Naive thymus-derived CD4-positive, alpha-beta T cell (primary cell): Measurements from ENCODE around the gene SYS1. TPM values are rescaled to one million over a fixed set of nuclear protein-coding genes. Genes with fewer than 3 reads are reported as not detected.

Experiments
- ATAC-seq: fragments of 150-1000 bp; cut with Tn5 transposase; 2 replicates; pipeline ENCODE4 v1.10.0; 2021; ENCODE audit warnings: mild to moderate bottlenecking, moderate library complexity
- CTCF ChIA-PET: fragments of 350-600 bp; sonication (Branson Sonifier 250); formaldehyde crosslinking; loops from one replicate; lab custom pipeline; 2021; ENCODE audit warnings: antibody characterized with exemption; lab: Charles Lee
- POLR2A ChIA-PET: fragments of 350-600 bp; sonication (Branson Sonifier 250); formaldehyde crosslinking; loops from one replicate; lab custom pipeline; 2021; ENCODE audit warnings: antibody characterized with exemption, inconsistent platforms; lab: Charles Lee
- DNase-seq, 9 donors: peaks; one replicate each; pipeline versions ENCODE4 v3.0.0 to v3.0.0-alpha.2; 2020 to 2022; ENCODE audit warnings: mixed read lengths in 1 of 9
- H3K27ac ChIP-seq: one replicate; pipeline ENCODE4 v1.7.0; 2013; ENCODE audit warnings: mild to moderate bottlenecking, low read depth, low read length, moderate library complexity
- H3K27me3 ChIP-seq, 2 donors: one replicate each; pipeline ENCODE4 v1.7.0; 2013; ENCODE audit warnings: low read length in 2 of 2, mild to moderate bottlenecking in 2 of 2, moderate library complexity in 2 of 2; ENCODE audit not compliant: control insufficient read depth in 2 of 2, insufficient read depth in 2 of 2
- H3K36me3 ChIP-seq, 3 experiments: 1 replicate in 2 of 3; 2 replicates in 1 of 3; pipeline ENCODE4 v1.7.0; 2013; ENCODE audit warnings: low read length in 3 of 3, mild to moderate bottlenecking in 3 of 3, moderate library complexity in 1 of 3; ENCODE audit not compliant: insufficient read depth in 3 of 3, control insufficient read depth in 2 of 3
- H3K4me1 ChIP-seq, 2 donors: one replicate each; pipeline ENCODE4 v1.7.0; 2013; ENCODE audit warnings: low read length in 2 of 2, mild to moderate bottlenecking in 2 of 2, moderate library complexity in 1 of 2; ENCODE audit not compliant: control insufficient read depth in 2 of 2, insufficient read depth in 2 of 2
- H3K4me3 ChIP-seq: 2 replicates; pipeline ENCODE4 v1.7.0; 2013; ENCODE audit warnings: mild to moderate bottlenecking, low read length
- H3K9me3 ChIP-seq, 3 experiments: 1 replicate in 2 of 3; 2 replicates in 1 of 3; pipeline ENCODE4 v1.7.0; 2013; ENCODE audit warnings: low read length in 3 of 3; ENCODE audit not compliant: control insufficient read depth in 2 of 3
- H3K27ac Mint-ChIP-seq, 9 donors: one replicate each; pipeline ENCODE4 v1.8.0; 2020 to 2022; ENCODE audit warnings: mixed read lengths in 9 of 9, mild to moderate bottlenecking in 8 of 9, moderate library complexity in 5 of 9, inconsistent platforms in 2 of 9
- H3K27me3 Mint-ChIP-seq, 5 donors: one replicate each; pipeline ENCODE4 v1.8.0; 2021 to 2022; ENCODE audit warnings: mixed read lengths in 5 of 5, mild to moderate bottlenecking in 1 of 5
- H3K36me3 Mint-ChIP-seq, 5 donors: one replicate each; pipeline ENCODE4 v1.8.0; 2020 to 2022; ENCODE audit warnings: mixed read lengths in 5 of 5, mild to moderate bottlenecking in 3 of 5, inconsistent platforms in 1 of 5
- H3K4me1 Mint-ChIP-seq, 7 donors: one replicate each; pipeline ENCODE4 v1.8.0; 2020 to 2022; ENCODE audit warnings: mixed read lengths in 7 of 7, mild to moderate bottlenecking in 3 of 7, inconsistent platforms in 1 of 7
- H3K4me3 Mint-ChIP-seq, 10 donors: one replicate each; pipeline ENCODE4 v1.8.0; 2020 to 2022; ENCODE audit warnings: mild to moderate bottlenecking in 10 of 10, mixed read lengths in 10 of 10, moderate library complexity in 6 of 10, inconsistent platforms in 2 of 10
- H3K9me3 Mint-ChIP-seq, 11 donors: one replicate each; pipeline ENCODE4 v1.8.0; 2020 to 2022; ENCODE audit warnings: mixed read lengths in 11 of 11, mild to moderate bottlenecking in 4 of 11, inconsistent platforms in 1 of 11, moderate library complexity in 1 of 11
- intact Hi-C, 2 donors: fragments of 100-400 bp; cut with micrococcal nuclease; formaldehyde crosslinking; loops; one replicate each; pipeline ENCODE4 v1.15.1; 2023
- polyA plus RNA-seq, 2 donors: library from polyadenylated mRNA; unstranded; fragments of 300-500 nt; fragmentation: Illumina TruSeq; gene quantifications; one replicate each; pipeline ENCODE4 v1.2.3, GENCODE V29; 2021
- total RNA-seq, 6 experiments: library from RNA in 5 of 6; stranded (reverse) in 5 of 6; gene quantifications; 1 replicate in 5 of 6; 2 replicates in 1 of 6; pipeline ENCODE4 v1.2.3 and lab custom pipeline; 2021 to 2026

SYS1 gene
- total and polyA plus RNA-seq, 7 experiments from 2014 or later, result 23.9 to 111 (median 62.0) TPM

- H3K4me3 ChIP-seq, result no peak overlapping the region
- no peaks in the 10 kb centered on the region for H3K9me3 Mint-ChIP-seq
- no peaks in the 10 kb centered on the region for H3K9me3 ChIP-seq
- no peak for ATAC-seq
- H3K36me3 ChIP-seq, result peaks cover 0 to 27% (median 3%) of the 10 kb centered on the region in 3 experiments
- peak overlapping the region in 8 of 10 donors; percentile 60 to 94 (median 72) for H3K4me3 Mint-ChIP-seq
- peaks cover 28 to 61% (median 55%) of the 10 kb centered on the region in 7 donors for H3K4me1 Mint-ChIP-seq
- peak overlapping the region in 8 of 9 donors; percentile 41 to 77 (median 74) for H3K27ac Mint-ChIP-seq
- CTCF ChIA-PET, result interaction anchor here (1.1 to 5.7 kb wide), 7 partner anchors 9 to 78 kb away, joined by 3 to 114 read pairs (median 12); partner anchors contain the start of genes PIGT and SYS1
- no peak overlapping the region for H3K27ac ChIP-seq
- POLR2A ChIA-PET, result interaction anchor here (0.6 to 5.1 kb wide), 7 partner anchors 8 to 64 kb away, joined by 3 to 96 read pairs (median 7); partner anchors contain the start of genes PIGT and SYS1
- H3K27me3 ChIP-seq, result no peaks in the 10 kb centered on the region
- H3K4me1 ChIP-seq, result peaks cover 26 to 40% of the 10 kb centered on the region in 2 donors
- peaks cover 0 to 13% (median 6%) of the 10 kb centered on the region in 5 donors for H3K36me3 Mint-ChIP-seq
- no peak for DNase-seq
- intact Hi-C loops, result loop anchor here (2.0 kb wide), 2 partner anchors 35 to 45 kb away; partner anchors contain the start of gene PIGT (in 1 of the 2)
- no peaks in the 10 kb centered on the region for H3K27me3 Mint-ChIP-seq
These were observed 9.3 kb downstream of the SYS1 start for GRCh38 chr20:45372241-45372640.

- Histone ChIP-seq H3K4me1 (peaks cover 20 to 34% of the 10 kb centered on the region in 2 donors), H3K27me3 (no peaks in the 10 kb centered on the region), H3K9me3 (no peaks in the 10 kb centered on the region), H3K27ac (peak overlapping the region; percentile 77), H3K4me3 (peak overlapping the region; percentile 74), H3K36me3 (peaks cover 0 to 21% (median 0%) of the 10 kb centered on the region in 3 experiments)
- CTCF ChIA-PET, result interaction anchor here (1.3 to 5.7 kb wide), 17 partner anchors 7 to 398 kb away, joined by 4 to 114 read pairs (median 9); partner anchors contain the start of genes DBNDD2, PIGT and SYS1
- no peaks in the 10 kb centered on the region for H3K27me3 Mint-ChIP-seq
- H3K27ac Mint-ChIP-seq, result peak overlapping the region; percentile 87 to 97 (median 96)
- POLR2A ChIA-PET, result interaction anchor here (0.6 to 5.1 kb wide), 12 partner anchors 9 to 563 kb away, joined by 3 to 96 read pairs (median 6); partner anchors contain the start of genes DBNDD2, PIGT and SYS1
- no peak for ATAC-seq
- peaks cover 25 to 55% (median 50%) of the 10 kb centered on the region in 7 donors for H3K4me1 Mint-ChIP-seq
- peak overlapping the region; percentile 84 to 94 (median 90) for H3K4me3 Mint-ChIP-seq
- DNase-seq, result no peak
- H3K36me3 Mint-ChIP-seq, result peaks cover 0 to 9% (median 6%) of the 10 kb centered on the region in 5 donors
- H3K9me3 Mint-ChIP-seq, result no peaks in the 10 kb centered on the region
- intact Hi-C loops, result loop anchor here (1.0 to 2.0 kb wide), 3 partner anchors 9 to 44 kb away; partner anchors contain the start of genes SYS1 (in 2 of the 2) and PIGT (in 1 of the 2)
These were observed 9.8 kb downstream of the SYS1 start for GRCh38 chr20:45372646-45373352.

- H3K36me3 ChIP-seq, result peaks cover 0 to 18% (median 0%) of the 10 kb centered on the region in 3 experiments
- POLR2A ChIA-PET, result interaction anchor here (0.8 to 5.1 kb wide), 12 partner anchors 10 to 563 kb away, joined by 3 to 96 read pairs (median 7); partner anchors contain the start of genes DBNDD2, PIGT and SYS1
- Mint-ChIP-seq H3K9me3 (no peaks in the 10 kb centered on the region), H3K27ac (peak overlapping the region; percentile 87 to 97 (median 96)), H3K27me3 (no peaks in the 10 kb centered on the region), H3K4me1 (peaks cover 18 to 48% (median 46%) of the 10 kb centered on the region in 7 donors), H3K36me3 (peaks cover 0 to 6% (median 0%) of the 10 kb centered on the region in 5 donors), H3K4me3 (peak overlapping the region; percentile 84 to 94 (median 90))
- H3K27ac ChIP-seq, result peak overlapping the region; percentile 77
- ATAC-seq, result peak; percentile 94
- intact Hi-C loops, result loop anchor here (1.0 to 2.0 kb wide), 5 partner anchors 10 to 64 kb away; partner anchors contain the start of genes SYS1 (in 2 of the 2) and PIGT (in 1 of the 2)
- CTCF ChIA-PET, result interaction anchor here (0.6 to 5.7 kb wide), 23 partner anchors 8 to 397 kb away, joined by 3 to 114 read pairs (median 8); partner anchors contain the start of genes DBNDD2, PIGT and SYS1
- peak overlapping the region; percentile 74 for H3K4me3 ChIP-seq
- no peaks in the 10 kb centered on the region for H3K9me3 ChIP-seq
- DNase-seq, result peak; percentile 81 to 90 (median 89)
- H3K27me3 ChIP-seq, result no peaks in the 10 kb centered on the region
- H3K4me1 ChIP-seq, result peaks cover 13 to 29% of the 10 kb centered on the region in 2 donors
These were observed 10.6 kb downstream of the SYS1 start for GRCh38 chr20:45373353-45374100.

GRCh38 chr20:45374101-45374467 is 11.1 kb downstream of the SYS1 start:
- Histone ChIP-seq H3K27me3 (no peaks in the 10 kb centered on the region), H3K27ac (peak overlapping the region; percentile 77), H3K4me3 (peak overlapping the region; percentile 74), H3K9me3 (no peaks in the 10 kb centered on the region), H3K36me3 (peaks cover 0 to 16% (median 0%) of the 10 kb centered on the region in 3 experiments), H3K4me1 (peaks cover 7 to 23% of the 10 kb centered on the region in 2 donors)
- intact Hi-C loops, result loop anchor here (1.0 kb wide), 2 partner anchors 41 to 63 kb away; no protein-coding TSS in a partner anchor
- H3K4me1 Mint-ChIP-seq, result peaks cover 13 to 42% (median 41%) of the 10 kb centered on the region in 7 donors
- peaks cover 0 to 6% (median 0%) of the 10 kb centered on the region in 5 donors for H3K36me3 Mint-ChIP-seq
- CTCF ChIA-PET, result interaction anchor here (0.6 to 5.7 kb wide), 22 partner anchors 8 to 396 kb away, joined by 3 to 114 read pairs (median 8); partner anchors contain the start of genes DBNDD2, PIGT and SYS1
- H3K9me3 Mint-ChIP-seq, result no peaks in the 10 kb centered on the region
- peak overlapping the region; percentile 84 to 94 (median 90) for H3K4me3 Mint-ChIP-seq
- no peaks in the 10 kb centered on the region for H3K27me3 Mint-ChIP-seq
- H3K27ac Mint-ChIP-seq, result peak overlapping the region; percentile 87 to 97 (median 96)
- POLR2A ChIA-PET, result interaction anchor here (0.6 to 5.1 kb wide), 12 partner anchors 10 to 529 kb away, joined by 3 to 96 read pairs (median 7); partner anchors contain the start of genes DBNDD2, PIGT and SYS1
- ATAC-seq, result no peak
- no peak for DNase-seq

- ChIA-PET CTCF (interaction anchor here (2.2 to 5.7 kb wide), 4 partner anchors 9 to 78 kb away, joined by 9 to 114 read pairs (median 10); no protein-coding TSS in a partner anchor), POLR2A (interaction anchor here (0.6 to 5.1 kb wide), 6 partner anchors 12 to 62 kb away, joined by 3 to 42 read pairs (median 3); partner anchors contain the start of genes PIGT and SYS1)
- ATAC-seq (no peak), DNase-seq (no peak)
- H3K9me3 ChIP-seq, result no peaks in the 10 kb centered on the region
- H3K4me1 Mint-ChIP-seq, result peaks cover 16 to 39% (median 37%) of the 10 kb centered on the region in 7 donors
- peak overlapping the region in 3 of 9 donors; percentile 87 to 94 (median 92) for H3K27ac Mint-ChIP-seq
- H3K27ac ChIP-seq, result no peak overlapping the region
- peaks cover 0 to 16% (median 0%) of the 10 kb centered on the region in 3 experiments for H3K36me3 ChIP-seq
- intact Hi-C loops, result loop anchor here (1.0 kb wide), 2 partner anchors 40 to 62 kb away; no protein-coding TSS in a partner anchor
- peaks cover 0 to 9% (median 0%) of the 10 kb centered on the region in 5 donors for H3K36me3 Mint-ChIP-seq
- no peak overlapping the region for H3K4me3 ChIP-seq
- no peaks in the 10 kb centered on the region for H3K9me3 Mint-ChIP-seq
- peak overlapping the region in 2 of 10 donors; percentile 8 to 21 for H3K4me3 Mint-ChIP-seq
- H3K27me3 Mint-ChIP-seq, result no peaks in the 10 kb centered on the region
- H3K4me1 ChIP-seq, result peaks cover 7 to 22% of the 10 kb centered on the region in 2 donors
- H3K27me3 ChIP-seq, result no peaks in the 10 kb centered on the region
These were observed 12.0 kb downstream of the SYS1 start for GRCh38 chr20:45374966-45375365.
